Measurements from ENCODE around the gene CISTR.

DNA sequence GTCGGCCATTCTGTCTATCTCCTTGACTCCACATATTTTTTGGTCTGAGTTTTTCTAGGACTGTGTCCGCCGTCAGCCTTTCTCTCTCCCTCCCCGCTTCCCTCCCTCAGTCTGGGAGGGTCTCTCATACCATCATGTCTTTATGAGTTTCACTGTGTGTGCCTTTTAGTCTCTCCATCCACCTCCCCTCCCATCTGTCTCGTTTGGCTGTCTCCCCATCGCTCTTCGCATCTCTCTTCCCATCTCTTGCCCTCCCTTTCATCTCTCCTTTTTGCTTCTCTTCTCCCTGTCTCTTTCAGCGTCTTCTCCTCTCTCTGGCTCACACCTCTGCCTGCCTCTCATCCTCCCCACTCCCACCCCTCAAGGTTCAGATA lies 6.9 kb upstream of the CISTR start:
- TF ChIP-seq SPI1 (IDR thresholded peaks at IDR 0.05; ENCODE audit: borderline replicate concordance, low read depth) (no peak), POLR2AphosphoS5 (IDR thresholded peaks at IDR 0.05; ENCODE audit: low read depth) (no peak)
- TF ChIP-seq, protein P1, sequence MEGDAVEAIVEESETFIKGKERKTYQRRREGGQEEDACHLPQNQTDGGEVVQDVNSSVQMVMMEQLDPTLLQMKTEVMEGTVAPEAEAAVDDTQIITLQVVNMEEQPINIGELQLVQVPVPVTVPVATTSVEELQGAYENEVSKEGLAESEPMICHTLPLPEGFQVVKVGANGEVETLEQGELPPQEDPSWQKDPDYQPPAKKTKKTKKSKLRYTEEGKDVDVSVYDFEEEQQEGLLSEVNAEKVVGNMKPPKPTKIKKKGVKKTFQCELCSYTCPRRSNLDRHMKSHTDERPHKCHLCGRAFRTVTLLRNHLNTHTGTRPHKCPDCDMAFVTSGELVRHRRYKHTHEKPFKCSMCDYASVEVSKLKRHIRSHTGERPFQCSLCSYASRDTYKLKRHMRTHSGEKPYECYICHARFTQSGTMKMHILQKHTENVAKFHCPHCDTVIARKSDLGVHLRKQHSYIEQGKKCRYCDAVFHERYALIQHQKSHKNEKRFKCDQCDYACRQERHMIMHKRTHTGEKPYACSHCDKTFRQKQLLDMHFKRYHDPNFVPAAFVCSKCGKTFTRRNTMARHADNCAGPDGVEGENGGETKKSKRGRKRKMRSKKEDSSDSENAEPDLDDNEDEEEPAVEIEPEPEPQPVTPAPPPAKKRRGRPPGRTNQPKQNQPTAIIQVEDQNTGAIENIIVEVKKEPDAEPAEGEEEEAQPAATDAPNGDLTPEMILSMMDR (IDR thresholded peaks at IDR 0.05; ENCODE audit: insufficient read depth, low read length) = no peak

Measured in HL-60 (cell line).